Activated naive CD4-positive, alpha-beta T cell treated with anti-CD3 and anti-CD28 coated beads for 36 hours (primary cell): Measurements from ENCODE around the gene CORIN. TPM values are rescaled to one million over a fixed set of nuclear protein-coding genes. Genes with fewer than 3 reads are reported as not detected.

Experiments used
- CTCF ChIA-PET: fragments of 350-600 bp; sonication (Branson Sonifier 250); formaldehyde crosslinking; loops from one replicate; lab custom pipeline; 2021; ENCODE audit warnings: antibody characterized with exemption; lab: Charles Lee
- DNase-seq: peaks from one replicate; pipeline ENCODE4 v3.0.0-alpha.2; 2020
- H3K27ac Mint-ChIP-seq: one replicate; pipeline ENCODE4 v1.8.0; 2021; ENCODE audit warnings: mild to moderate bottlenecking, mixed read lengths
- H3K27me3 Mint-ChIP-seq: one replicate; pipeline ENCODE4 v1.8.0; 2021; ENCODE audit warnings: low read depth, mixed read lengths
- H3K36me3 Mint-ChIP-seq: one replicate; pipeline ENCODE4 v1.8.0; 2021; ENCODE audit warnings: low read depth, mixed read lengths
- H3K4me1 Mint-ChIP-seq: one replicate; pipeline ENCODE4 v1.8.0; 2021; ENCODE audit warnings: low read depth, mixed read lengths
- H3K4me3 Mint-ChIP-seq: one replicate; pipeline ENCODE4 v1.8.0; 2021; ENCODE audit warnings: mild to moderate bottlenecking, moderate library complexity, mixed read lengths
- H3K9me3 Mint-ChIP-seq: one replicate; pipeline ENCODE4 v1.8.0; 2021; ENCODE audit warnings: mixed read lengths
- intact Hi-C: fragments of 100-400 bp; cut with micrococcal nuclease; formaldehyde crosslinking; loops from one replicate; pipeline ENCODE4 v1.15.1; 2023
- total RNA-seq, 2 experiments: library from RNA; stranded (reverse); gene quantifications; one replicate each; pipeline ENCODE4 v1.2.3, GENCODE V29; 2021

The CORIN gene
- total RNA-seq, 2 experiments from 2014 or later: 0.07 TPM; not detected in 1

GRCh38 chr4:47667552-47667951 lies 170.3 kb downstream of the CORIN start:
- intact Hi-C loops: loop anchor here (5.0 kb wide), 1 partner anchor 420 kb away; no protein-coding TSS in a partner anchor
- no peak overlapping the region for H3K4me3 Mint-ChIP-seq
- no peaks in the 10 kb centered on the region for H3K9me3 Mint-ChIP-seq
- no peaks in the 10 kb centered on the region for H3K4me1 Mint-ChIP-seq
- no peak overlapping the region for H3K27ac Mint-ChIP-seq
- H3K36me3 Mint-ChIP-seq: no peaks in the 10 kb centered on the region
- no peak for DNase-seq
- peaks cover 3% of the 10 kb centered on the region for H3K27me3 Mint-ChIP-seq
- CTCF ChIA-PET: interaction anchor here (0.7 to 1.3 kb wide), 2 partner anchors 16 to 466 kb away, joined by 3 read pairs; no protein-coding TSS in a partner anchor

GRCh38 chr4:47664051-47664826 lies 173.6 kb downstream of the CORIN start:
- Mint-ChIP-seq H3K36me3 (no peaks in the 10 kb centered on the region), H3K27me3 (peaks cover 5% of the 10 kb centered on the region), H3K9me3 (no peaks in the 10 kb centered on the region), H3K27ac (no peak overlapping the region), H3K4me1 (no peaks in the 10 kb centered on the region), H3K4me3 (no peak overlapping the region)
- no peak for DNase-seq
- intact Hi-C loops: no loop called here
- CTCF ChIA-PET: interaction anchor here (1.1 kb wide), 1 partner anchor 270 kb away, joined by 6 read pairs; no protein-coding TSS in a partner anchor

DNA sequence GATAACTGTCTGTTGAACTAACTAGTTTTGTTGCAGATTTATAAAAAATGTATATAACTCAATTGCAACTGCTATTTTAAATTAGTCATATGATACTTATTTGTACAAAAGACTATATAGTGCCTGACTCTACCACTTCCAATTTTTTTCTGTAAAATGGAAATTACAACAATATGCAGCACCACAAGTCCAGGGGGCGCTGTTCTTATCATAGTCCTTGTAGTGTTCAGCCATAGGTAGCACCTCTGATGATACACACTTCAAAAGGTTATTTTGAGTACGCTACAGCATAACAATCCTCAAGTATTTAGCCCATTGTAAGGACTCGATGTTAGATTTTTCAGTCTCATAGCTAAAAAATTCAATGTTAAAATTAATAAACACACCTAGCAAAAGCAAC lies 174.9 kb downstream of the CORIN start:
- intact Hi-C loops: no loop called here
- no peaks in the 10 kb centered on the region for H3K36me3 Mint-ChIP-seq
- CTCF ChIA-PET: interaction anchor here (0.6 to 0.7 kb wide), 5 partner anchors 11 to 441 kb away, joined by 3 to 4 read pairs (median 3); no protein-coding TSS in a partner anchor
- H3K27me3 Mint-ChIP-seq: peaks cover 5% of the 10 kb centered on the region
- no peaks in the 10 kb centered on the region for H3K9me3 Mint-ChIP-seq
- H3K27ac Mint-ChIP-seq: no peak overlapping the region
- no peak overlapping the region for H3K4me3 Mint-ChIP-seq
- no peaks in the 10 kb centered on the region for H3K4me1 Mint-ChIP-seq
- DNase-seq: peak; percentile 65

- intact Hi-C loops: no loop called here
- CTCF ChIA-PET: interaction anchor here (0.6 to 1.4 kb wide), 2 partner anchors 9 to 270 kb away, joined by 3 to 4 read pairs; no protein-coding TSS in a partner anchor
- H3K9me3 Mint-ChIP-seq: no peaks in the 10 kb centered on the region
- no peaks in the 10 kb centered on the region for H3K36me3 Mint-ChIP-seq
- peak overlapping the region; percentile 3 for H3K27ac Mint-ChIP-seq
- H3K4me1 Mint-ChIP-seq: no peaks in the 10 kb centered on the region
- H3K4me3 Mint-ChIP-seq: no peak overlapping the region
- no peak for DNase-seq
- H3K27me3 Mint-ChIP-seq: peaks cover 3% of the 10 kb centered on the region
These were observed 176.1 kb downstream of the CORIN start for GRCh38 chr4:47661741-47662140.

DNA sequence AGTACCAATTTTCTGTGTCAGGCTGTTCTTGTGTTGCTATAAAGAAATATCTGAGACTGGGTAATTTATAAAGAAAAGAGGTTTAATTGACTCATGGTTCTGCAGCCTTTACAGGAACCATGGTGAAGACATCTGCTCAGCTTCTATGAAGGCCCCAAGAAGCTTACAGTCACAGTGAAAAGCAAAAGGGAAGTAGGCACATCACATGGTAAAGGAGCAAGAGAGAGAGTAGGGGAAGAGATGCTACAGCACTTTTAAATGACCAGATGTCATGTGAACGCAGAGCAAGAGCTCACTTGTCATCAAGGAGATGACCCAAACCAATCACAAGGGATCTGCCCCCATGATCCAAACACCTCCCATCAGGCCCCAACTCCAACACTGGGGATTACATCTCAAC lies 178.5 kb downstream of the CORIN start:
- CTCF ChIA-PET: interaction anchor here (2.4 kb wide), 1 partner anchor 9 kb away, joined by 11 read pairs; no protein-coding TSS in a partner anchor
- no peaks in the 10 kb centered on the region for H3K9me3 Mint-ChIP-seq
- H3K4me3 Mint-ChIP-seq: no peak overlapping the region
- intact Hi-C loops: no loop called here
- no peak for DNase-seq
- no peak overlapping the region for H3K27ac Mint-ChIP-seq
- H3K36me3 Mint-ChIP-seq: no peaks in the 10 kb centered on the region
- peaks cover 3% of the 10 kb centered on the region for H3K27me3 Mint-ChIP-seq
- no peaks in the 10 kb centered on the region for H3K4me1 Mint-ChIP-seq

- Mint-ChIP-seq H3K4me3 (no peak overlapping the region), H3K4me1 (no peaks in the 10 kb centered on the region), H3K27ac (no peak overlapping the region), H3K9me3 (no peaks in the 10 kb centered on the region), H3K36me3 (no peaks in the 10 kb centered on the region), H3K27me3 (peaks cover 2% of the 10 kb centered on the region)
- CTCF ChIA-PET: interaction anchor here (0.6 kb wide), 1 partner anchor 38 kb away, joined by 5 read pairs; no protein-coding TSS in a partner anchor
- intact Hi-C loops: no loop called here
- DNase-seq: no peak
These were observed 182.7 kb downstream of the CORIN start for GRCh38 chr4:47654972-47655693.

DNA sequence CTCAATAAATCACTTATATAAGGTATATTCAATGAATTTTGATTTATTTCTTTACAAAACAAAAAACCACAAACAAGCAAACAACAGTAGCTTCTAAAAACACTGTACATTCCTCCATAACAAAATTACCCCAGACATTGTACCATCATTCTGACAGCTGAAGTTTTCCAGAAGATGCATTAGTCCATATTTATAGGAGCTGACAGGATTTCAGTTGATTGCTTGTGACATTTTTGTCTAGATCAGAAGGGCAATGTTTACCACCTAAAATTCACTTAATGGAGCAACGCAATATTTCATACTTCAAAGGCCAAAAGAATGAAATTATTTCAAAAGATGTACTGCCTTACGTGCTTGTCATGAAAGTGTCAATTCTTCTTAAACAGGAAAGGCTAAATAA lies 185.8 kb downstream of the CORIN start:
- no peaks in the 10 kb centered on the region for H3K4me1 Mint-ChIP-seq
- peaks cover 4% of the 10 kb centered on the region for H3K27me3 Mint-ChIP-seq
- no peak overlapping the region for H3K4me3 Mint-ChIP-seq
- DNase-seq: no peak
- no peak overlapping the region for H3K27ac Mint-ChIP-seq
- no peaks in the 10 kb centered on the region for H3K36me3 Mint-ChIP-seq
- intact Hi-C loops: no loop called here
- CTCF ChIA-PET: interaction anchor here (0.7 to 0.9 kb wide), 2 partner anchors 11 to 542 kb away, joined by 3 to 4 read pairs; no protein-coding TSS in a partner anchor
- H3K9me3 Mint-ChIP-seq: no peaks in the 10 kb centered on the region

- H3K4me1 Mint-ChIP-seq: no peaks in the 10 kb centered on the region
- CTCF ChIA-PET: interaction anchor here (0.7 to 1.3 kb wide), 3 partner anchors 12 to 542 kb away, joined by 3 to 4 read pairs (median 3); no protein-coding TSS in a partner anchor
- H3K36me3 Mint-ChIP-seq: no peaks in the 10 kb centered on the region
- peaks cover 4% of the 10 kb centered on the region for H3K27me3 Mint-ChIP-seq
- DNase-seq: no peak
- no peaks in the 10 kb centered on the region for H3K9me3 Mint-ChIP-seq
- intact Hi-C loops: no loop called here
- no peak overlapping the region for H3K4me3 Mint-ChIP-seq
- no peak overlapping the region for H3K27ac Mint-ChIP-seq
These were observed 186.6 kb downstream of the CORIN start for GRCh38 chr4:47651231-47651630.

DNA sequence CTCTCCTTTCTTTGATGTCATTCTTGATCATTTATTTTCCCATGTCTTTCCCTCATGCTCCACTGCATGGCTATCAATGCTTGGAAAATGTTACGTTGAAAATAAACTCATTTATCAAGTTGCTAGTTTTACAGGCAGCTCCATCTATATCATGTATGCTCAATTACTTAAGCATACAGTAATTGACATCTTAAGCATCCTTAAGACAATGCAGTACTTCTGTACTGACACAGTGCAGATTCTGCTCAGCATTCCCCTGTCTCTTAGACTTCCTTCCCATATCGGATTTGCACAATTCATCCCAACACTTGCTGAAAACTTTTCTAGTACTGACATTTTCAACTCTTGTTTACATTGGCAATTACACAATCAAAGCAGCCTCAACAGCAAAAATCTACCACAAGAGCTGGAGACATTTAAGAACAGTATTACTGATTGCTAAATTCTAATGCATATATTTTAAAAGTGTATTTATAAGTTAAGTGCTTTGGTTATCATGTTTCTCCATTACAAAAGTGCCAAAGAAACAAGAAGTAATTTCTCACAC lies 187.2 kb downstream of the CORIN start:
- Mint-ChIP-seq H3K36me3 (no peaks in the 10 kb centered on the region), H3K27me3 (peaks cover 4% of the 10 kb centered on the region), H3K27ac (no peak overlapping the region), H3K4me3 (no peak overlapping the region), H3K9me3 (no peaks in the 10 kb centered on the region), H3K4me1 (no peaks in the 10 kb centered on the region)
- no peak for DNase-seq
- CTCF ChIA-PET: interaction anchor here (1.2 to 1.3 kb wide), 2 partner anchors 16 to 38 kb away, joined by 3 read pairs; no protein-coding TSS in a partner anchor
- intact Hi-C loops: no loop called here

GRCh38 chr4:47647544-47647943 lies 190.3 kb downstream of the CORIN start:
- DNase-seq: no peak
- H3K27me3 Mint-ChIP-seq: peaks cover 8% of the 10 kb centered on the region

DNA sequence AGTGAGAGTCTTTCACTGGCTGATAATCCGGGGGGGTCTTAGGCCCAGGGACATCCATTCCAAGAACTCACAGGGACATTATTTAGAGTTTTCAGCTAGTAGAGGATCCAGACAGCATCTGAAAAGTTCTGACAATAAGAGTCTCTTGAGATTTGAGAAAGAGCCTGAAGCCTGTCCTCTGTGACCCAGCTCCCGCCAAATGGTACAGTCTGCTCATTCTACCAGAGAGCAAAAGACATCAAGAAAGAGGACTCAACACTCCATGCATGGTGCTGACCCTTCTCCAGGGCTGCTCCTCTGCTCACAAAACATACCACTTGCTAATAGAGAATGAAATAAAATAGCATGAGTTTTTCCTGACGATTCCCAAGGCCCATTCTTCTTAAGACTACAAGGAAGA lies 190.8 kb downstream of the CORIN start:
- H3K36me3 Mint-ChIP-seq: no peaks in the 10 kb centered on the region
- no peaks in the 10 kb centered on the region for H3K9me3 Mint-ChIP-seq
- intact Hi-C loops: no loop called here
- no peak for DNase-seq
- no peaks in the 10 kb centered on the region for H3K4me1 Mint-ChIP-seq
- H3K27ac Mint-ChIP-seq: no peak overlapping the region
- H3K27me3 Mint-ChIP-seq: peaks cover 10% of the 10 kb centered on the region
- CTCF ChIA-PET: interaction anchor here (0.6 kb wide), 1 partner anchor 315 kb away, joined by 3 read pairs; no protein-coding TSS in a partner anchor
- no peak overlapping the region for H3K4me3 Mint-ChIP-seq

More at GRCh38 chr4:47647544-47647943, 190.3 kb downstream of the CORIN start:
- Mint-ChIP-seq H3K4me1 (no peaks in the 10 kb centered on the region), H3K4me3 (no peak overlapping the region), H3K9me3 (no peaks in the 10 kb centered on the region), H3K36me3 (no peaks in the 10 kb centered on the region), H3K27ac (no peak overlapping the region)
- CTCF ChIA-PET: interaction anchor here (0.6 kb wide), 1 partner anchor 316 kb away, joined by 3 read pairs; no protein-coding TSS in a partner anchor
- intact Hi-C loops: no loop called here

GRCh38 chr4:47646372-47646771 lies 191.5 kb downstream of the CORIN start:
- no peak for DNase-seq
- H3K27me3 Mint-ChIP-seq: peaks cover 10% of the 10 kb centered on the region
- H3K36me3 Mint-ChIP-seq: no peaks in the 10 kb centered on the region
- H3K4me1 Mint-ChIP-seq: no peaks in the 10 kb centered on the region
- CTCF ChIA-PET: interaction anchor here (0.6 kb wide), 1 partner anchor 38 kb away, joined by 3 read pairs; no protein-coding TSS in a partner anchor
- no peaks in the 10 kb centered on the region for H3K9me3 Mint-ChIP-seq
- intact Hi-C loops: no loop called here
- no peak overlapping the region for H3K27ac Mint-ChIP-seq
- no peak overlapping the region for H3K4me3 Mint-ChIP-seq
